Measurements from ENCODE around the gene STK10.

STK10 gene

DNA sequence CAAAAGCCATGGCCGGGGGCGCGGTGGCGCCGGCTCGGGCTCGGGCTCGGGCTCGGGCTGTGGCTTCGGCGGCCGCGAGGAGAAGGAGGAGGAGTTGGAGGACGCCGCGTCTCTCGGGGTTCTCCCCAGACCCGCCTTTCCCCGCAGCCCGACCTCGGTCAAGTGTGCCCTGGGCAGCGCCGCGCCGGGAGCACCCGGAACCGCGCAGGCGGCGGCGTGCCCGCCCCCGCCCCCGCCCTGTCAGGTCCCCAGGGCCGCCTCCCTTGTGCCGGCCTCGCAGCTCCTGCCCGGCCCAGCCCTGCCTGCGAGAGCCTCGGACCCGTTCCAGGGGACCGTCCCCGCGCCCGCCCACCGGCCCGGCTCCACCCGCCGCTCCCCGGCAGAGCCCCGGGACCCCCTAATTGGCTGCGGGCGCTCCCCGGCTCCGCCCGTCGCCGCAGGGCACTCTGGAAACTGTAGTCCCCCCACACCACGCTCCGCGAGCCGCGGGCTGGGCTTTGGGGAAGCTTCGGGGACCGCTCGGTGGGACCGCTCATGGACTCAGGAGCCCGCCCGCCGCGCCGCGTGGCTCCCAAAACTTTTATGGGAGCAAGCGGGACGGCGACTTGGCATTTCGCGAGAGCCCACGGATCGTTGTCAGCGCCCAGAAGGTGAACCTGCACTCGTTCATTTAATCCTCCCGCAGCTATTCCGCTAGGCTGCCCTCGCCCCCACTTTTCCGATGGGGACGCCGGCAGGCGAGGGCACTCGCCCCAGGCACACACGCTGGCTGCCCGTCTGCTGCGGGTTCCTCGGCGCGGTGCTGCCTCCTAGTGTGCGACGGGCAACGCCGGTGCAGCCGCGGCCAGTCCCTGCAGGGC is at the start of gene STK10:
Gene STK10 (minus strand): TSS at position 192 of the 860 bp plus-strand sequence. CDS start 182 bp downstream, at position 10.
- Histone ChIP-seq H3K9ac (peak within 1 kb of the TSS; percentile 86 to 97 (median 94)), H3K4me3 (peak within 1 kb of the TSS; percentile 78 to 100 (median 98)), H3K9me3 (replicated peaks in 1 of 11) (no peaks in the 10 kb centered on the region), H3K36me3 (peaks cover 0 to 21% (median 14%) of the 10 kb centered on the region in 11 experiments; a peak in 18 of 22 replicates), H3K4me1 (peaks cover 20 to 43% (median 36%) of the 10 kb centered on the region in 10 experiments), H4K20me1 (peaks cover 0 to 44% (median 10%) of the 10 kb centered on the region in 11 experiments; a peak in 13 of 22 replicates), H3K4me2 (peak within 1 kb of the TSS; percentile 89 to 99 (median 97)), H3K27ac (peak within 1 kb of the TSS; percentile 87 to 96 (median 92)), H3K27me3 (no peaks in the 10 kb centered on the region)
- TF ChIP-seq Cebpa-rat (IDR thresholded peaks at IDR 0.05) = no peak

GRCh38 chr5:172235827-172236736 is 48.1 kb upstream of the STK10 start:
- H3K4me2 ChIP-seq = peak overlapping the region in 9 of 11 experiments; percentile 6 to 75 (median 53); a peak in 16 of 22 replicates
- peak overlapping the region in 1 of 11 experiments; percentile 41; a peak in 3 of 22 replicates for H3K27ac ChIP-seq
- H3K9ac ChIP-seq = no peak overlapping the region
- H3K4me1 ChIP-seq = peaks cover 9 to 47% (median 21%) of the 10 kb centered on the region in 10 experiments; a peak in 19 of 20 replicates
- no peak overlapping the region for H3K4me3 ChIP-seq
- no peaks in the 10 kb centered on the region for H3K27me3 ChIP-seq
- TF ChIP-seq Cebpa-rat (IDR thresholded peaks at IDR 0.05) = no peak
- H3K36me3 ChIP-seq = peaks cover 26 to 49% (median 39%) of the 10 kb centered on the region in 11 experiments
- peaks cover 0 to 6% (median 0%) of the 10 kb centered on the region in 11 experiments; a peak in 1 of 22 replicates for H3K9me3 ChIP-seq (replicated peaks in 1 of 11)
- H4K20me1 ChIP-seq = peaks cover 21 to 84% (median 44%) of the 10 kb centered on the region in 11 experiments; a peak in 18 of 22 replicates

DNA sequence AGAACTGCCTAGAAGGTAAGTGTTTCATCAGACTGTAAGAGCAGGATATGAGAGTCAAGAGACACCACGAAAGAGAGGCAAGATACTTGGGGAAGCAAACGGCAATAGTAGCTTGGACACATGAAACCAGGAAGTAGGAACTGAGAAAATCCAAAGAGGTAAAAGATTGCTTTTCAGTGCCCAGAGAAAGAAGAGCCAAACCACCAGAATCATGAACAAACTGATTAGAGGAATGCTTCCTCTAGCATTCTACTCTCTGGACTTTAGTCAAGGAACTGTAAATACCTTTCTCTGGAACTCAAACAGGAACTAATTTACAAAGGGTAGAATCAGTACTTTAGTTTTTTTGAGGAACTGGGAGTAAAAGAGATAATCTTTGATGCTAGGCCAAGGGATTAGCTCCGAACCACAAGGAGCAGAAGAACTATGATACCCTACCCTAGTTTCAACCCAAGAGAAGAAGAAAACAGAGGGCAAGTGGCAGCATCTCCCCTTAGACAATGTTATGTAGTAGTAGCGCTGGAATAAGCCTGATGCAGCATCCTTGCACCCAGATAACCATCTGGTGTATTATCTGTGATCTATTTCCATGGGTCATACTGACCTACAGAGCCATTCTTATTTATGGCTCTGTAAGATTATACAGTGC is 47.2 kb upstream of the STK10 start:
- H3K9ac ChIP-seq = no peak overlapping the region
- TF ChIP-seq Cebpa-rat (IDR thresholded peaks at IDR 0.05) = no peak
- H3K36me3 ChIP-seq = peaks cover 35 to 49% (median 42%) of the 10 kb centered on the region in 11 experiments
- H3K4me1 ChIP-seq = peaks cover 9 to 47% (median 21%) of the 10 kb centered on the region in 10 experiments; a peak in 19 of 20 replicates
- no peaks in the 10 kb centered on the region for H3K27me3 ChIP-seq
- H4K20me1 ChIP-seq = peaks cover 21 to 76% (median 44%) of the 10 kb centered on the region in 11 experiments; a peak in 18 of 22 replicates
- no peak overlapping the region for H3K4me3 ChIP-seq
- H3K9me3 ChIP-seq (replicated peaks in 1 of 11) = no peaks in the 10 kb centered on the region
- peak overlapping the region in 7 of 11 experiments; percentile 0 to 41 (median 29); a peak in 10 of 22 replicates for H3K27ac ChIP-seq
- H3K4me2 ChIP-seq = peak overlapping the region in 9 of 11 experiments; percentile 6 to 75 (median 53); a peak in 16 of 22 replicates

DNA sequence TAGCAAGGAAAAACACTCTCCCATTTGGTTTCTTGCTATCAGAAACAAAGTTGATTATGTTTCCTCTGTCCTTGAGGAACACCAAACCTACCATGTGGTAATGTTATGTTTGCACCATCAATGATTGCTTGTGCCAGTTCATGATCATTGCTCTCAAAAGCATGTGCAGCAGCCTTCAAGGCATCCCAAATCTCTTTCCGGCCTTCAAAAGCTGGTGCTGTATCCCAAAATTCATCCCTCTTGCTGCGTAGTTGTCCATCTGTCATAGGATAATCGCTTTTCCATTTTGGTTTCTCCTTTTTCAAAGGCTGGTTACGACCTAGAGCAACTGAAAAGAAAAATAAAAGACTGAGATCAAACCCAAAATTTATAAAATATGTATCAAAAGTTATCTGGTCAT is 46.0 kb upstream of the STK10 start:
- TF ChIP-seq Cebpa-rat (IDR thresholded peaks at IDR 0.05) = no peak
- no peaks in the 10 kb centered on the region for H3K27me3 ChIP-seq
- no peak overlapping the region for H3K4me3 ChIP-seq
- no peak overlapping the region for H3K9ac ChIP-seq
- H3K4me1 ChIP-seq = peaks cover 9 to 46% (median 21%) of the 10 kb centered on the region in 10 experiments; a peak in 19 of 20 replicates
- H3K27ac ChIP-seq = no peak overlapping the region
- H3K9me3 ChIP-seq (replicated peaks in 1 of 11) = no peaks in the 10 kb centered on the region
- H3K4me2 ChIP-seq = no peak overlapping the region
- H3K36me3 ChIP-seq = peaks cover 40 to 58% (median 51%) of the 10 kb centered on the region in 11 experiments
- peaks cover 21 to 65% (median 40%) of the 10 kb centered on the region in 11 experiments; a peak in 18 of 22 replicates for H4K20me1 ChIP-seq

DNA sequence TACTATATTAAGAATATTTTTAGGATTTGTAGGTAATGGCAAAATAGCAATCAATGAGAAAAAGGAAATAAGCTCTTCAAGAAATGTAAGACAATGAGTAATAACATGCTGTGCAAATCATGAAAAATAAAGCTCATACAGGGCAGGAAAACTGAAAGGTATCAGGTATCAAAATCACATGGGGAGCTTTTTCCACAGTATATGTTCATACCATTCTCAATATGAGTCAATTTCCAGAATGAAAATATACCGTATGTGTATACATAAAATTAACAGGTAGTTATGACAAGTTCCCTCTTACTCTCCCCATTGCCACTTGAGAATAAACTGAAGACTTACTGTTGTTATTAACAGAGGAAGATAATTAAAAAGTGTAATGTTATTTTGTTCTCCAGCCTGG is 41.9 kb upstream of the STK10 start:
- Histone ChIP-seq H3K9ac (no peak overlapping the region), H4K20me1 (peaks cover 3 to 33% (median 10%) of the 10 kb centered on the region in 11 experiments; a peak in 14 of 22 replicates), H3K4me2 (no peak overlapping the region), H3K27me3 (no peaks in the 10 kb centered on the region), H3K9me3 (replicated peaks in 1 of 11) (no peaks in the 10 kb centered on the region), H3K36me3 (peaks cover 61 to 99% (median 85%) of the 10 kb centered on the region in 11 experiments), H3K27ac (no peak overlapping the region), H3K4me3 (no peak overlapping the region), H3K4me1 (peaks cover 0 to 19% (median 2%) of the 10 kb centered on the region in 10 experiments; a peak in 15 of 20 replicates)
- no peak for TF ChIP-seq Cebpa-rat (IDR thresholded peaks at IDR 0.05)

GRCh38 chr5:172224996-172225395 is 37.0 kb upstream of the STK10 start:
- no peak for TF ChIP-seq Cebpa-rat (IDR thresholded peaks at IDR 0.05)
- Histone ChIP-seq H3K9me3 (replicated peaks in 1 of 11) (peaks cover 0 to 24% (median 14%) of the 10 kb centered on the region in 11 experiments; a peak in 18 of 22 replicates), H3K4me1 (peaks cover 9 to 25% (median 15%) of the 10 kb centered on the region in 10 experiments; a peak in 19 of 20 replicates), H3K4me2 (peak overlapping the region in 2 of 11 experiments; percentile 37 to 52; a peak in 1 of 22 replicates), H3K9ac (no peak overlapping the region), H3K27ac (no peak overlapping the region; a peak in 2 of 22 replicates), H3K36me3 (peaks cover 48 to 96% (median 85%) of the 10 kb centered on the region in 11 experiments), H3K4me3 (no peak overlapping the region), H3K27me3 (no peaks in the 10 kb centered on the region), H4K20me1 (peaks cover 0 to 13% (median 0%) of the 10 kb centered on the region in 11 experiments; a peak in 3 of 22 replicates)

- no peaks in the 10 kb centered on the region for H3K27me3 ChIP-seq
- H3K9ac ChIP-seq = no peak overlapping the region; a peak in 1 of 22 replicates
- peak overlapping the region in 5 of 11 experiments; percentile 5 to 42 (median 27); a peak in 4 of 22 replicates for H3K27ac ChIP-seq
- H3K4me2 ChIP-seq = peak overlapping the region in 9 of 11 experiments; percentile 6 to 52 (median 37); a peak in 16 of 22 replicates
- H3K4me3 ChIP-seq = no peak overlapping the region
- peaks cover 7 to 32% (median 21%) of the 10 kb centered on the region in 11 experiments for H3K9me3 ChIP-seq (replicated peaks in 1 of 11)
- peaks cover 0 to 19% (median 0%) of the 10 kb centered on the region in 11 experiments; a peak in 3 of 22 replicates for H4K20me1 ChIP-seq
- H3K36me3 ChIP-seq = peaks cover 56 to 96% (median 87%) of the 10 kb centered on the region in 11 experiments
- TF ChIP-seq Cebpa-rat (IDR thresholded peaks at IDR 0.05) = no peak
- peaks cover 9 to 25% (median 15%) of the 10 kb centered on the region in 10 experiments; a peak in 19 of 20 replicates for H3K4me1 ChIP-seq
Observed at GRCh38 chr5:172223901-172224873, 36.2 kb upstream of the STK10 start.

Measured in BLaER1 treated with 17β-estradiol and CSF1 and Interleukin-3, amounts not matched to agents 10 nM and 100 nM (cell line).